Activated CD4-positive, alpha-beta memory T cell treated with anti-CD3 and anti-CD28 coated beads for 36 hours (primary cell): ENCODE results near the gene TXNDC15. TPM values are rescaled to one million over a fixed set of nuclear protein-coding genes. Genes with fewer than 3 reads are reported as not detected.
A peak's percentile ranks its signal among the peaks of the same experiment; 100 is the strongest.

Experiments
- CTCF ChIA-PET: fragments of 350-600 bp; sonication (Branson Sonifier 250); formaldehyde crosslinking; loops from one replicate; lab custom pipeline; 2021; ENCODE audit warnings: antibody characterized with exemption, inconsistent platforms; lab: Charles Lee
- POLR2A ChIA-PET: fragments of 350-600 bp; sonication (Branson Sonifier 250); formaldehyde crosslinking; loops from one replicate; lab custom pipeline; 2021; ENCODE audit warnings: antibody characterized with exemption; lab: Charles Lee
- DNase-seq: peaks from one replicate; pipeline ENCODE4 v3.0.0-alpha.2; 2020
- H3K27ac Mint-ChIP-seq: one replicate; pipeline ENCODE4 v1.8.0; 2021; ENCODE audit warnings: mixed read lengths
- H3K27me3 Mint-ChIP-seq: one replicate; pipeline ENCODE4 v1.8.0; 2021; ENCODE audit warnings: mixed read lengths
- H3K36me3 Mint-ChIP-seq: one replicate; pipeline ENCODE4 v1.8.0; 2021; ENCODE audit warnings: mixed read lengths
- H3K4me1 Mint-ChIP-seq: one replicate; pipeline ENCODE4 v1.8.0; 2021; ENCODE audit warnings: low read depth, mixed read lengths
- H3K4me3 Mint-ChIP-seq: one replicate; pipeline ENCODE4 v1.8.0; 2021; ENCODE audit warnings: mild to moderate bottlenecking, mixed read lengths
- H3K9me3 Mint-ChIP-seq: one replicate; pipeline ENCODE4 v1.8.0; 2021; ENCODE audit warnings: mixed read lengths
- intact Hi-C: fragments of 100-400 bp; cut with micrococcal nuclease; formaldehyde crosslinking; loops from one replicate; pipeline ENCODE4 v1.15.1; 2023
- total RNA-seq, 2 experiments: library from RNA; stranded (reverse); gene quantifications; one replicate each; pipeline ENCODE4 v1.2.3, GENCODE V29; 2021

The TXNDC15 gene
- total RNA-seq, 2 experiments from 2014 or later: 29.6 to 30.9 TPM

GRCh38 chr5:134920848-134921575 lies 46.8 kb downstream of the TXNDC15 start:
- Mint-ChIP-seq H3K36me3 (peaks cover 18% of the 10 kb centered on the region), H3K27me3 (no peaks in the 10 kb centered on the region), H3K9me3 (no peaks in the 10 kb centered on the region), H3K27ac (peak overlapping the region; percentile 89), H3K4me3 (no peak overlapping the region), H3K4me1 (peaks cover 31% of the 10 kb centered on the region)
- CTCF ChIA-PET: interaction anchor here (0.6 to 5.3 kb wide), 4 partner anchors 14 to 800 kb away, joined by 5 to 25 read pairs (median 6); partner anchors contain the start of gene PCBD2
- POLR2A ChIA-PET: interaction anchor here (0.5 to 5.1 kb wide), 2 partner anchors 16 to 163 kb away, joined by 3 to 31 read pairs; partner anchors contain the start of gene PCBD2
- intact Hi-C loops: loop anchor here (1.0 to 5.0 kb wide), 5 partner anchors 16 to 456 kb away; partner anchors contain the start of gene PCBD2
- no peak for DNase-seq

- H3K27ac Mint-ChIP-seq: no peak overlapping the region
- ChIA-PET CTCF (no interaction called here), POLR2A (no interaction called here)
- peaks cover 7% of the 10 kb centered on the region for H3K36me3 Mint-ChIP-seq
- H3K4me3 Mint-ChIP-seq: no peak overlapping the region
- no peaks in the 10 kb centered on the region for H3K27me3 Mint-ChIP-seq
- no peak for DNase-seq
- H3K4me1 Mint-ChIP-seq: no peaks in the 10 kb centered on the region
- intact Hi-C loops: no loop called here
- H3K9me3 Mint-ChIP-seq: no peaks in the 10 kb centered on the region
Measured at GRCh38 chr5:134932508-134932907, 58.3 kb downstream of the TXNDC15 start.

GRCh38 chr5:134934202-134934601 lies 60.0 kb downstream of the TXNDC15 start:
- no peak overlapping the region for H3K27ac Mint-ChIP-seq
- H3K36me3 Mint-ChIP-seq: peaks cover 4% of the 10 kb centered on the region
- no peaks in the 10 kb centered on the region for H3K27me3 Mint-ChIP-seq
- no peak for DNase-seq
- CTCF ChIA-PET: no interaction called here
- intact Hi-C loops: no loop called here
- H3K4me1 Mint-ChIP-seq: no peaks in the 10 kb centered on the region
- no peaks in the 10 kb centered on the region for H3K9me3 Mint-ChIP-seq
- POLR2A ChIA-PET: no interaction called here
- no peak overlapping the region for H3K4me3 Mint-ChIP-seq

GRCh38 chr5:134935711-134936602 lies 61.8 kb downstream of the TXNDC15 start:
- no peaks in the 10 kb centered on the region for H3K9me3 Mint-ChIP-seq
- ChIA-PET CTCF (no interaction called here), POLR2A (no interaction called here)
- no peak overlapping the region for H3K4me3 Mint-ChIP-seq
- peaks cover 2% of the 10 kb centered on the region for H3K36me3 Mint-ChIP-seq
- H3K4me1 Mint-ChIP-seq: no peaks in the 10 kb centered on the region
- intact Hi-C loops: no loop called here
- H3K27me3 Mint-ChIP-seq: no peaks in the 10 kb centered on the region
- no peak overlapping the region for H3K27ac Mint-ChIP-seq
- DNase-seq: no peak

- Mint-ChIP-seq H3K27ac (no peak overlapping the region), H3K4me3 (no peak overlapping the region), H3K36me3 (peaks cover 4% of the 10 kb centered on the region), H3K9me3 (no peaks in the 10 kb centered on the region), H3K27me3 (no peaks in the 10 kb centered on the region), H3K4me1 (no peaks in the 10 kb centered on the region)
- ChIA-PET POLR2A (no interaction called here), CTCF (no interaction called here)
- intact Hi-C loops: no loop called here
- DNase-seq: no peak
Measured at GRCh38 chr5:134937526-134937925, 63.4 kb downstream of the TXNDC15 start.

- Mint-ChIP-seq H3K4me1 (no peaks in the 10 kb centered on the region), H3K9me3 (no peaks in the 10 kb centered on the region), H3K36me3 (peaks cover 4% of the 10 kb centered on the region), H3K4me3 (no peak overlapping the region), H3K27ac (no peak overlapping the region), H3K27me3 (no peaks in the 10 kb centered on the region)
- ChIA-PET POLR2A (no interaction called here), CTCF (no interaction called here)
- intact Hi-C loops: no loop called here
- DNase-seq: no peak
Measured at GRCh38 chr5:134938030-134938429, 63.9 kb downstream of the TXNDC15 start.

- H3K4me1 Mint-ChIP-seq: no peaks in the 10 kb centered on the region
- POLR2A ChIA-PET: no interaction called here
- intact Hi-C loops: no loop called here
- H3K27ac Mint-ChIP-seq: no peak overlapping the region
- no peak overlapping the region for H3K4me3 Mint-ChIP-seq
- CTCF ChIA-PET: no interaction called here
- no peaks in the 10 kb centered on the region for H3K27me3 Mint-ChIP-seq
- H3K9me3 Mint-ChIP-seq: no peaks in the 10 kb centered on the region
- DNase-seq: no peak
- H3K36me3 Mint-ChIP-seq: peaks cover 2% of the 10 kb centered on the region
Measured at GRCh38 chr5:134939500-134939899, 65.3 kb downstream of the TXNDC15 start.

GRCh38 chr5:134943547-134943946 lies 69.4 kb downstream of the TXNDC15 start:
- Mint-ChIP-seq H3K27ac (no peak overlapping the region), H3K27me3 (no peaks in the 10 kb centered on the region), H3K4me3 (no peak overlapping the region), H3K4me1 (no peaks in the 10 kb centered on the region), H3K9me3 (no peaks in the 10 kb centered on the region), H3K36me3 (peaks cover 2% of the 10 kb centered on the region)
- POLR2A ChIA-PET: no interaction called here
- DNase-seq: no peak
- intact Hi-C loops: no loop called here
- CTCF ChIA-PET: no interaction called here

- peaks cover 2% of the 10 kb centered on the region for H3K36me3 Mint-ChIP-seq
- H3K27ac Mint-ChIP-seq: no peak overlapping the region
- ChIA-PET POLR2A (no interaction called here), CTCF (no interaction called here)
- no peak overlapping the region for H3K4me3 Mint-ChIP-seq
- intact Hi-C loops: no loop called here
- H3K9me3 Mint-ChIP-seq: no peaks in the 10 kb centered on the region
- no peaks in the 10 kb centered on the region for H3K4me1 Mint-ChIP-seq
- DNase-seq: no peak
- no peaks in the 10 kb centered on the region for H3K27me3 Mint-ChIP-seq
Measured at GRCh38 chr5:134944630-134945029, 70.5 kb downstream of the TXNDC15 start.

- no peak overlapping the region for H3K27ac Mint-ChIP-seq
Measured at GRCh38 chr5:134945041-134945440, 70.9 kb downstream of the TXNDC15 start.

GRCh38 chr5:134948911-134949310 lies 74.7 kb downstream of the TXNDC15 start:
- CTCF ChIA-PET: interaction anchor here (0.6 to 1.8 kb wide), 2 partner anchors 242 to 1859 kb away, joined by 4 to 5 read pairs; no protein-coding TSS in a partner anchor

More at GRCh38 chr5:134945041-134945440, 70.9 kb downstream of the TXNDC15 start:
- Mint-ChIP-seq H3K4me3 (no peak overlapping the region), H3K9me3 (no peaks in the 10 kb centered on the region), H3K4me1 (no peaks in the 10 kb centered on the region), H3K36me3 (peaks cover 2% of the 10 kb centered on the region), H3K27me3 (no peaks in the 10 kb centered on the region)
- ChIA-PET POLR2A (no interaction called here), CTCF (no interaction called here)
- intact Hi-C loops: no loop called here
- DNase-seq: no peak

GRCh38 chr5:134949316-134949715 lies 75.1 kb downstream of the TXNDC15 start:
- Mint-ChIP-seq H3K4me1 (no peaks in the 10 kb centered on the region), H3K9me3 (peaks cover 4% of the 10 kb centered on the region), H3K36me3 (peaks cover 6% of the 10 kb centered on the region), H3K27ac (no peak overlapping the region), H3K27me3 (no peaks in the 10 kb centered on the region), H3K4me3 (no peak overlapping the region)
- ChIA-PET POLR2A (no interaction called here), CTCF (interaction anchor here (0.6 to 1.8 kb wide), 2 partner anchors 242 to 1859 kb away, joined by 4 to 5 read pairs; no protein-coding TSS in a partner anchor)
- intact Hi-C loops: no loop called here
- DNase-seq: no peak

More at GRCh38 chr5:134948911-134949310, 74.7 kb downstream of the TXNDC15 start:
- peaks cover 4% of the 10 kb centered on the region for H3K36me3 Mint-ChIP-seq
- peaks cover 2% of the 10 kb centered on the region for H3K9me3 Mint-ChIP-seq
- no peak overlapping the region for H3K4me3 Mint-ChIP-seq
- no peaks in the 10 kb centered on the region for H3K27me3 Mint-ChIP-seq
- intact Hi-C loops: no loop called here
- no peak overlapping the region for H3K27ac Mint-ChIP-seq
- DNase-seq: no peak
- no peaks in the 10 kb centered on the region for H3K4me1 Mint-ChIP-seq
- POLR2A ChIA-PET: no interaction called here
